Measurements from ENCODE around the gene TRAPPC10. TPM values are rescaled to one million over a fixed set of nuclear protein-coding genes. Genes with fewer than 3 reads are reported as not detected.

Gene TRAPPC10
- total and polyA plus RNA-seq, 5 donors = 7.6 to 23.3 (median 19.0) TPM

DNA sequence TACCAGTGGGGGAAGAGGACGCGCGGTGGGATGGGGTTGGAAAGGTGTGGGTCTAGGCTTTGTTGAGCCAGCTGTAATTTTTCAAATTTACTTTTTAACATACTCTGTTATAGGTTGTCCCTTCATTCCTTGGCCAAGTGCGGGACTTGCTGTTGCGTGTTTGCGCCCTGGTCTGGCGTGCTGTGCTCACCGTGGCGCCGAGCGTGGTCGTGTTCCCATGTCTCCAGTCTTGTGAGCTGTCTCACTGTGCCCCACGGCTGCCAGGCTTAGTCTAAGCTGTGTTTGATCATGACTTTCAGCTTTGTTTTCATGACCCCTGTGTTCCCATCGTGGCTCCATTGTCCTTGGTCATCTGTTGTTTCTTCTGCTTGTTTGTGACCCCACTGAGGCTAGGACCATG is 26.0 kb downstream of the TRAPPC10 start:
- intact Hi-C loops (cut with DNase I) = no loop called here
- no peak overlapping the region for H3K27ac ChIP-seq (ENCODE audit: low read length)

GRCh38 chr21:44039828-44040227 is 27.7 kb downstream of the TRAPPC10 start:
- no peak for ATAC-seq
- WGBS = 85% methylated on average over 5 of the region's 5 CpGs
- no peaks in the 10 kb centered on the region for H3K27me3 ChIP-seq (ENCODE audit: control insufficient read depth, insufficient read depth)
- no peak for DNase-seq
- no peak overlapping the region for H3K4me3 ChIP-seq (ENCODE audit: low read length)
- no peaks in the 10 kb centered on the region for H3K4me1 ChIP-seq (ENCODE audit: control insufficient read depth, insufficient read depth, low read length)
- H3K27ac ChIP-seq (ENCODE audit: low read length) = no peak overlapping the region
- intact Hi-C loops (cut with DNase I) = loop anchor here in 1 of 4 donors (10.0 kb wide), 1 partner anchor 55 kb away; no protein-coding TSS in a partner anchor
- no peaks in the 10 kb centered on the region for H3K9me3 ChIP-seq (ENCODE audit: control insufficient read depth, low read length)

More for the DNA sequence above, 26.0 kb downstream of the TRAPPC10 start:
- WGBS = 94% methylated on average over 14 of the region's 14 CpGs
- no peak for DNase-seq
- Histone ChIP-seq H3K4me1 (ENCODE audit: control insufficient read depth, insufficient read depth, low read length) (no peaks in the 10 kb centered on the region), H3K4me3 (ENCODE audit: low read length) (no peak overlapping the region), H3K27me3 (ENCODE audit: control insufficient read depth, insufficient read depth) (no peaks in the 10 kb centered on the region), H3K9me3 (ENCODE audit: control insufficient read depth, low read length) (no peaks in the 10 kb centered on the region)
- ATAC-seq = no peak

DNA sequence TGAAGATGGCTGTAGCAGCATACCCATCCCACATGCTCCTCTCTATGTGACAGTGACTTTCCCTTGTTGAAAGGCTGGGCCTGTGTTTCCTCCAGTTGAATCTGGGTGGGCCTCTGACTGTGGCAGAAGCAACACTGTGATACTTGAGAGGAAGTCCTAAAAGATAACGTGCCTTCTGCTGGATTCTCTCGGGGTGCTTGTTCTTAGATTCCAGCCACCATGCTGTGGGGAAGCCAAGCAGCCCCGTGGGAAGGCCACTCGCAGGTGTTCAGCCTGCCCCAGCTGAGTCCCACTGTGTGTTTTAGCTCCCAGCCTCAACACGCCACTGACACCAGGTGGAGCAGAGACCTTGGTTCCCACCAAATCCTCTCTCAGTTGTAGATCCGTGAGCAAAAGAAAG is 31.5 kb downstream of the TRAPPC10 start:
- ATAC-seq = no peak
- Histone ChIP-seq H3K27me3 (ENCODE audit: control insufficient read depth, insufficient read depth) (no peaks in the 10 kb centered on the region), H3K4me3 (ENCODE audit: low read length) (no peak overlapping the region), H3K27ac (ENCODE audit: low read length) (no peak overlapping the region), H3K4me1 (ENCODE audit: control insufficient read depth, insufficient read depth, low read length) (no peaks in the 10 kb centered on the region), H3K9me3 (ENCODE audit: control insufficient read depth, low read length) (no peaks in the 10 kb centered on the region)
- intact Hi-C loops (cut with DNase I) = loop anchor here in 1 of 4 donors (10.0 kb wide), 1 partner anchor 59 kb away; no protein-coding TSS in a partner anchor
- DNase-seq = no peak
- 74% methylated on average over 6 of the region's 6 CpGs for WGBS

DNA sequence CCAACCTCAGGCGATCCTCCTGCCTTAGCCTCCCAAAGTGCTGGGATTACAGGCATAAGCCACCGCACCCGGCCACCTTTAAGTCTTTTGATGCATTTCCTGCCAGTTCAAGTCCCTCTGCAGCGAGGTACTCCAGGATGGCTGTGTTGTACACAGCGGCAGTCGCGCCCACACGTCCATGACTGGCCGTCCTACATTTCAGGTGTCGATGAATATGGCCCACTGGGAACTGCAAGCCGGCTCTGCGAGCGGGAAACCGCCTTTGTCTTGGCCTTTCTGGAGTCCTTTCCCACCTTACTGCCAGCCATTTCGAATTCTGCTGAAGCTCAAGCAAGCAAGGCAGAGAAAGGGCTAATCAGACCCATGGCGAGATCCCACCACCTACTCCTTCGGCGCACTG is 34.6 kb downstream of the TRAPPC10 start:
- Histone ChIP-seq H3K27ac (ENCODE audit: low read length) (no peak overlapping the region), H3K9me3 (ENCODE audit: control insufficient read depth, low read length) (no peaks in the 10 kb centered on the region), H3K4me1 (ENCODE audit: control insufficient read depth, insufficient read depth, low read length) (peaks cover 4% of the 10 kb centered on the region), H3K27me3 (ENCODE audit: control insufficient read depth, insufficient read depth) (no peaks in the 10 kb centered on the region), H3K4me3 (ENCODE audit: low read length) (no peak overlapping the region)
- 98% methylated on average over 18 of the region's 18 CpGs for WGBS
- no peak for ATAC-seq
- no peak for DNase-seq
- intact Hi-C loops (cut with DNase I) = loop anchor here in 1 of 4 donors (10.0 kb wide), 1 partner anchor 62 kb away; no protein-coding TSS in a partner anchor

GRCh38 chr21:44047996-44048560 is 36.0 kb downstream of the TRAPPC10 start:
- intact Hi-C loops (cut with DNase I) = loop anchor here in 1 of 4 donors (10.0 kb wide), 1 partner anchor 63 kb away; no protein-coding TSS in a partner anchor
- no peak for DNase-seq
- ATAC-seq = no peak
- Histone ChIP-seq H3K27me3 (ENCODE audit: control insufficient read depth, insufficient read depth) (no peaks in the 10 kb centered on the region), H3K4me3 (ENCODE audit: low read length) (no peak overlapping the region), H3K27ac (ENCODE audit: low read length) (no peak overlapping the region), H3K4me1 (ENCODE audit: control insufficient read depth, insufficient read depth, low read length) (peaks cover 9% of the 10 kb centered on the region), H3K9me3 (ENCODE audit: control insufficient read depth, low read length) (no peaks in the 10 kb centered on the region)
- 83% methylated on average over 7 of the region's 7 CpGs for WGBS

- peaks cover 9% of the 10 kb centered on the region for H3K4me1 ChIP-seq (ENCODE audit: control insufficient read depth, insufficient read depth, low read length)
- ATAC-seq = no peak
- WGBS = 87% methylated on average over 5 of the region's 5 CpGs
- no peak overlapping the region for H3K27ac ChIP-seq (ENCODE audit: low read length)
- no peaks in the 10 kb centered on the region for H3K9me3 ChIP-seq (ENCODE audit: control insufficient read depth, low read length)
- H3K4me3 ChIP-seq (ENCODE audit: low read length) = no peak overlapping the region
- no peaks in the 10 kb centered on the region for H3K27me3 ChIP-seq (ENCODE audit: control insufficient read depth, insufficient read depth)
- intact Hi-C loops (cut with DNase I) = loop anchor here in 1 of 4 donors (10.0 kb wide), 1 partner anchor 64 kb away; no protein-coding TSS in a partner anchor
- DNase-seq = no peak
These were observed 37.1 kb downstream of the TRAPPC10 start for GRCh38 chr21:44049182-44049581.

DNA sequence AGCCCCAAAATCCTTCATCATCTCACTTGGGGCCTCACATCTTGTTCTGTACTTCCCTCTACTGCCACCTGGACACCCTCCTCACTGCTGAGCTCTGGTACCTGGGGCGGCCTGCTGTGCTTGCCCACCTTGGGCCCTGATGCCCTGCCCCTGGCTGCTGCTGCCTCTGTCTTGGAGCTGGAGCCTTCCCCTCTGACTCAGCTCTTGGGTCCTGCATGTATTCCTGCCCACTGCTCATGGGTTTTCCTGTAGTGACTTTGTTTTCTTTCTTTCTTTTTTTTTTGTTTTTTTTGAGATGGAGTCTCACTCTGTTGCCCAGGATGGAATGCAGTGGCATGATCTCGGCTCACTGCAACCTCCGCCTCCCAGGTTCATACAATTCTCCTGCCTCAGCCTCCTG is 37.5 kb downstream of the TRAPPC10 start:
- ATAC-seq (no peak), DNase-seq (no peak)
- Histone ChIP-seq H3K4me1 (ENCODE audit: control insufficient read depth, insufficient read depth, low read length) (peaks cover 9% of the 10 kb centered on the region), H3K9me3 (ENCODE audit: control insufficient read depth, low read length) (no peaks in the 10 kb centered on the region), H3K27me3 (ENCODE audit: control insufficient read depth, insufficient read depth) (no peaks in the 10 kb centered on the region), H3K27ac (ENCODE audit: low read length) (no peak overlapping the region), H3K4me3 (ENCODE audit: low read length) (no peak overlapping the region)
- intact Hi-C loops (cut with DNase I) = loop anchor here in 1 of 4 donors (10.0 kb wide), 1 partner anchor 65 kb away; no protein-coding TSS in a partner anchor
- 96% methylated on average over 3 of the region's 3 CpGs for WGBS

DNA sequence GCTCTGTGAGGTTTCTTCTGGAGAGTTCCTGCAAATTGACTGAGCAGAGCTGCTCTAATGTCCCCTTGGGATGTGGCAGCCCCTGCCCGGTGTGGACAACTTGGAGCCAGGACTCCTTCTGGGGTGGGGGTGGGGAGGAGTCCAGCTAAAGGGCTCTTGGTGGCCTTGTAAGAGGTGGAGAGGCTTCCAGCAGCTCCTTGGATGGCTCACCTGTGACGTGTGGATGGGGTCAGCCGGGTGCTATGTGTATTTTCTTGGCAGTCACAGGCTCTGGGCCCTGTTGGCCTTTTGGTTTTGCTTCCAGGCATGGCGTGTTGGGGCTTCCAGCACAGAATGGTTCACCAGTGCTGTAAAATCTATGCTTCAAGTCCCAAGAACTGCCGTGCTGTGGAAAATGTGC is 38.2 kb downstream of the TRAPPC10 start:
- H3K4me3 ChIP-seq (ENCODE audit: low read length) = no peak overlapping the region
- no peak overlapping the region for H3K27ac ChIP-seq (ENCODE audit: low read length)
- intact Hi-C loops (cut with DNase I) = no loop called here
- no peaks in the 10 kb centered on the region for H3K9me3 ChIP-seq (ENCODE audit: control insufficient read depth, low read length)
- no peak for DNase-seq
- H3K4me1 ChIP-seq (ENCODE audit: control insufficient read depth, insufficient read depth, low read length) = peaks cover 11% of the 10 kb centered on the region
- WGBS = 82% methylated on average over 5 of the region's 5 CpGs
- H3K27me3 ChIP-seq (ENCODE audit: control insufficient read depth, insufficient read depth) = no peaks in the 10 kb centered on the region
- ATAC-seq = no peak

GRCh38 chr21:44051462-44051941 is 39.4 kb downstream of the TRAPPC10 start:
- Histone ChIP-seq H3K27me3 (ENCODE audit: control insufficient read depth, insufficient read depth) (no peaks in the 10 kb centered on the region), H3K27ac (ENCODE audit: low read length) (peak overlapping the region; percentile 19), H3K9me3 (ENCODE audit: control insufficient read depth, low read length) (no peaks in the 10 kb centered on the region), H3K4me1 (ENCODE audit: control insufficient read depth, insufficient read depth, low read length) (peaks cover 11% of the 10 kb centered on the region), H3K4me3 (ENCODE audit: low read length) (no peak overlapping the region)
- DNase-seq = peak; percentile 67 to 81 (median 80)
- intact Hi-C loops (cut with DNase I) = no loop called here
- peak; percentile 68 to 78 for ATAC-seq
- 65% methylated on average over 11 of the region's 11 CpGs for WGBS

- intact Hi-C loops (cut with DNase I) = no loop called here
- no peak overlapping the region for H3K4me3 ChIP-seq (ENCODE audit: low read length)
- DNase-seq (no peak), ATAC-seq (peak in 1 of 2 donors; percentile 15)
- 77% methylated on average over 14 of the region's 14 CpGs for WGBS
- no peaks in the 10 kb centered on the region for H3K27me3 ChIP-seq (ENCODE audit: control insufficient read depth, insufficient read depth)
- no peaks in the 10 kb centered on the region for H3K9me3 ChIP-seq (ENCODE audit: control insufficient read depth, low read length)
- H3K27ac ChIP-seq (ENCODE audit: low read length) = peak overlapping the region; percentile 19
- H3K4me1 ChIP-seq (ENCODE audit: control insufficient read depth, insufficient read depth, low read length) = peaks cover 11% of the 10 kb centered on the region
These were observed 40.1 kb downstream of the TRAPPC10 start for GRCh38 chr21:44052071-44052829.

- intact Hi-C loops (cut with DNase I) = no loop called here
- 90% methylated on average over 6 of the region's 6 CpGs for WGBS
- no peak overlapping the region for H3K27ac ChIP-seq (ENCODE audit: low read length)
- no peaks in the 10 kb centered on the region for H3K27me3 ChIP-seq (ENCODE audit: control insufficient read depth, insufficient read depth)
- no peak for DNase-seq
- H3K9me3 ChIP-seq (ENCODE audit: control insufficient read depth, low read length) = no peaks in the 10 kb centered on the region
- H3K4me1 ChIP-seq (ENCODE audit: control insufficient read depth, insufficient read depth, low read length) = peaks cover 11% of the 10 kb centered on the region
- H3K4me3 ChIP-seq (ENCODE audit: low read length) = no peak overlapping the region
- ATAC-seq = no peak
These were observed 40.7 kb downstream of the TRAPPC10 start for GRCh38 chr21:44052830-44053226.
